AG10803 (cell line): ENCODE measurements around the gene ANO8.
"Not testable (repeated sequence)": the region's sequence is repeated elsewhere in the genome, so short reads cannot be mapped to it uniquely, and the experiment has no call there.

Experiments
- DNase-seq: peaks from one replicate; pipeline ENCODE4 v3.0.0; 2010; ENCODE audit warnings: low read depth
- H3K4me3 ChIP-seq: 2 replicates; pipeline ENCODE4 v1.5.1; 2011; ENCODE audit warnings: mild to moderate bottlenecking, low read length, control low read depth
- TF ChIP-seq, protein P1 (sequence below): conservative IDR thresholded peaks from 2 replicates; pipeline ENCODE4 v1.5.1; 2011; ENCODE audit warnings: mild to moderate bottlenecking, low read length, control low read depth, inconsistent platforms

The ANO8 gene

DNA sequence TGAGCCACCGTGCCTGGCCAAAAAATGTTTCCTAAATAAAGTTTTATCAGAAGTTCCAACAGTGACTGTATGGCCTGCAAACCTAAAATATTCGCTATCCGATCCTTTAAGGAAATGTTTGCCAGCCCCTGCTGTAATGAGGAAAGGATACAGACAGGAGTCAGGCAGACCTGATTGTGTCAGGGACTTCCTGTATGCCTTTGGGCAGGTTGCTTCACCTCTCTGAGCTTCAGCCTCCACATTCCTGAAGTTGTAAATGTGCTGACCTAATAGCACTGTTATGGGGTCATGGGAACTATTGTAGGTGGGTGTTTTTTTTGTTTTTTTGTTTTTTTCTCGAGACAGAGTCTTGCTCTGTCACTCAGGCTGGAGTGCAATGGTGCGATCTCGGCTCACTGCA lies 37.7 kb downstream of the ANO8 start:
- TF ChIP-seq, protein P1, sequence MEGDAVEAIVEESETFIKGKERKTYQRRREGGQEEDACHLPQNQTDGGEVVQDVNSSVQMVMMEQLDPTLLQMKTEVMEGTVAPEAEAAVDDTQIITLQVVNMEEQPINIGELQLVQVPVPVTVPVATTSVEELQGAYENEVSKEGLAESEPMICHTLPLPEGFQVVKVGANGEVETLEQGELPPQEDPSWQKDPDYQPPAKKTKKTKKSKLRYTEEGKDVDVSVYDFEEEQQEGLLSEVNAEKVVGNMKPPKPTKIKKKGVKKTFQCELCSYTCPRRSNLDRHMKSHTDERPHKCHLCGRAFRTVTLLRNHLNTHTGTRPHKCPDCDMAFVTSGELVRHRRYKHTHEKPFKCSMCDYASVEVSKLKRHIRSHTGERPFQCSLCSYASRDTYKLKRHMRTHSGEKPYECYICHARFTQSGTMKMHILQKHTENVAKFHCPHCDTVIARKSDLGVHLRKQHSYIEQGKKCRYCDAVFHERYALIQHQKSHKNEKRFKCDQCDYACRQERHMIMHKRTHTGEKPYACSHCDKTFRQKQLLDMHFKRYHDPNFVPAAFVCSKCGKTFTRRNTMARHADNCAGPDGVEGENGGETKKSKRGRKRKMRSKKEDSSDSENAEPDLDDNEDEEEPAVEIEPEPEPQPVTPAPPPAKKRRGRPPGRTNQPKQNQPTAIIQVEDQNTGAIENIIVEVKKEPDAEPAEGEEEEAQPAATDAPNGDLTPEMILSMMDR, result no peak
- no peak for DNase-seq
- no peak overlapping the region for H3K4me3 ChIP-seq

DNA sequence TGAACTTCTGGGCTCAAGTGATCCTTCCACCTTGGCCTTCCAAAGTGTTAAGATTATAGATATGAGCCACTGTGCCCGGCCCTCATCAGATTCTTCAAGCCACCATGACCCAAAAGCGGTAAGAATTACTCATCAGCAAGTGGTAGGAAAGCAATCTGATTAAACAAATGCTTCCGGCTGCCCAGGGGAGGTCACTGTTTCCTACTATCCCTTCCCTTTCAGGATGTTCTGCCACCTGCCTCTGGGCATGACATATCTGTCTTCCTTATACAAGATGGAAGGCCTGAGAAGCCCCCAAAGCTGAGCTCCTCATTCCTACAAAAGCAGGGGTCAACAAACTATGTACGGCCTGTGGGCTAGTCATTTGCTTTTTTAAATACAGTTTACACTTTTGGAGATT lies 38.4 kb downstream of the ANO8 start:
- no peak overlapping the region for H3K4me3 ChIP-seq
- DNase-seq, result peak; percentile 26
- TF ChIP-seq, protein P1, result peak; percentile 14; the same call in 1 of the 2 replicates

DNA sequence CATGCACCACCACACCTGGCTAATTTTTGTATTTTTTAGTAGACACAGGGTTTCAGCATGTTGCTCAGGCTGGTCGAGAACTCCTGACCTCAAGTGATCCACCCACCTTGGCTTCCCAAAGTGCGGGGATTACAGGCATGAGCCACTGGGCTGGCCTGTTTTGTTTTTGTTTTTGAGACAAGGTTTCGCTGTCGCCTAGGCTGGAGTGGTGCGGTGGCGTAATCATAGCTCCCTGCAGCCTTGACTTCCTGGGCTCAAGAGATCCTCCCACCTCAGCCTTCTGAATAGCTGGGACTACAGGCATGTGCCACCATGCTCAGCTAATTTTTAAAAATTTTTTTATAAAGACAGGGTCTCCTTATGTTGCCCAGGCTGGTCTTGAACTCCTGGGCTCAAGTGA lies 39.1 kb downstream of the ANO8 start:
- not testable (repeated sequence) for DNase-seq, H3K4me3 ChIP-seq

DNA sequence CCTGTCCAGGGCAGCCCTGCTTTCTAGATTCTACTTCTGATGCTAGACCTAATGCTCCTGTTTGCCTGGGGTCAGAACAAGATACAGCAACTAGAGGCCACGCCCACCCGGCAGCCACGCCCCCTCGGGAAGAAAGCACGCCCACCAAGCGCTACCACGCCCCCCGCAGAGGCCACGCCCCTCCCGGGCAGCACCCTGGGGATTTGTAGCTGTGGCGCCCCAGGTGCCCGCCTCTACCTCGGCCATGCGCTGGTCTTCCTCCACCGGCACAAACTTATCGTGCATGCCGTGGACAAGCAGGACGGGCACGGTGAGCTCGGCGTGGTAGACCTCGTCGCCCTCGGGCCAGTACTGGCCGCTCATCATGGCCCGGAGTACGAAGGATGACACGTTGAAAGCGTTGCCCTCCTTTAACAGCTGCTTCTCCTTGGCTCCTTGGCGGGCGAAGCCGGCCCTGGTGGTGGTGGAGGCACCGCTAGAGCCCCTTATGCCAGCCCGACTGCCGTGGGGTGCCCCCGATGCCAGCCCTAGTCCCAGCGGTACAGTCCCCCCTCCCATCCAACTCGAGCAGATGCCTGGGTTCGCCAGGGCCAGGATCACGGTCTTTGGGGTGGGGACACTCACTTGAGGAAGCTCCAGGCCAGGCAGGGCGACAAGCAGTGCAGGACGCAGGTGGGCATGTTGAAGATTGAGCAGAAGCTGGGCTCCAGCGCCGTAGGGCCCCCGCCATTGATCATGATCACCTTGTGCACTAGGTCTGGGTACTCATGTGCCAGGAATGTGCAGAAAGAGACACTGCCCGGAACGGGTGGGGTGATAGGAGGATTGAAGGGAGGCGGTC lies 40.4 kb downstream of the ANO8 start:
- TF ChIP-seq, protein P1, result no peak
- H3K4me3 ChIP-seq, result no peak overlapping the region
- no peak for DNase-seq

DNA sequence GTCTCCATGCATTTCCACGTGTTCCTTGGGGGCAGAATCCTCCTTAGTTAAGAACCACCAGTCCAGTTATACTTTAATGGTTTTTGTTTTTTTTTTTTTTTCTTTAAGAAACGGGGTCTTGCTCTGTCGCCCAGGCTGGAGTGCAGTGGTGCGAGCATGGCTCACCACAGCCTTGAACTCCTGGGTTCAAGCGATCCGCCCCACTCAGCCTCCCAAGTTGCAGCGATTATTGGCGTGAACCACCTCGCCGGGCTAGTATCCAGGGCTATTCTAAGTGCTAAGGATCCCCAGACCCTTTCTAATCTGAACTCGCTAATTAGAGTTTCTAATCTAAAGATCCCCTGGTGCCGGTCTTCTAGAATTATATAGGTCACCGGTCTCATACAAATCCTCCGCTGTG lies 41.0 kb downstream of the ANO8 start:
- H3K4me3 ChIP-seq, result no peak overlapping the region
- TF ChIP-seq, protein P1, result no peak
- no peak for DNase-seq

DNA sequence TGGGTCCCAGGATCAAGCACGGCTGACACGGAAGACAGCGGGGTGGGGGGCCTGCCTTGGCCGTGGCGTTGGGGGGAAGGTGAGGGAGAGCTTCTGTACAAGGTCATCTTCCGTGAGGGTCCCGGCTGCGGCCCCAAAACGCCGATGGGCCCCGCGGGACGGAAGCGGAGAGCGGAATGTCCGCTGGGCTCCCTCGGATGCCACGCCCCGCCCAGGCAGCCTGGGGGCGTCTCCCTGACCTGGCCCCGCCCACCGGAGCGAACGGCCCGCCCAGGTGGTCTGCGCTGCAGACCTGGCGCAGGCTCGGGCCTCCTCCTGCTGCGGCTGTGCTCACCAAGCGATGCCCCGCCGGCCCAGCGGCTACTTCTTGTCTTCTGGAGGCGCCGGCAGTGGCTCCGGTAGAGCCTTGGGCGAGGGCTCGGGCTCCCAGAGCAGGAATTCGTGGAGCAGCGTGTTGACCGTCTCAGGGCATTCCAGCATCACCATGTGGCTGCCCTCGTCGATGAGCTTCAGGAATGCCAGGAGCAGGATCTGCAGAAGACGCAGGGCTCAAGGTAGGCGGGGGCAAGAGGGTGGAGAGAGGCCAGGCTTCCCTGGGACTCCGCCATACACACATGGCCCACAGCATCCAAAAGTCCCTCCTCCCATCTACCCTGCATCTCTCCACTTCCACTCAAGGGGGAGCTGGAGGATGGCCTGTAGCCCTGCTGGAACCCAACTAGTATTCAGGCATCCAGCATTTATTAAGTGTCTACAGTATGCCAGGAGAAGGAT lies 42.2 kb downstream of the ANO8 start:
- DNase-seq, result peak; percentile 87
- peak overlapping the region; percentile 69 for H3K4me3 ChIP-seq
- TF ChIP-seq, protein P1, result peak; percentile 85

DNA sequence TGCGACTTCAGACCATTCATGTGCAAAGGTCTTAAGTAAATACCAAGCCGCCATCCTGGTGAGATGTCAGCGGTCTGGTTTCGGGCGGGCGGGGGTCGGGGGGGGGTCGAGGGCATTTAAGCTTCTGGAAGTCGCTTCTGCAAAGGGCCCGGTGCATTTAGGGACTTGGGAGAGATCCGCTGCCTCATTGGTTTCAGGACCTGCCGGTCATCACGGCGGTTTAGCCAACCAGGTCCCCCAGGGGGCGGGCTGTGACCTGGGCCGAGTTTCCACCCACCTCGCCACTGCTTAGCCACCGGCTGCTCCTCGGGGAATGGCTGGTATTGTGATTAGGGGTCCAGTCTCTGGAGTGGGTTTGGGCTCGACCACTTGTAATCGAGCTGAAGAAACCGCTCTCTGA lies 45.2 kb downstream of the ANO8 start:
- peak; percentile 80 for DNase-seq

More for the DNA sequence above, 45.2 kb downstream of the ANO8 start:
- no peak overlapping the region for H3K4me3 ChIP-seq
- TF ChIP-seq, protein P1, result no peak
